Liver (tissue), 9 donors: Measurements from ENCODE around the gene CEPT1. TPM values are rescaled to one million over a fixed set of nuclear protein-coding genes. Genes with fewer than 3 reads are reported as not detected.

ENCODE experiments used
- DNase-seq: peaks from one replicate; pipeline ENCODE4 v3.0.0-alpha.2; 2017; ENCODE audit warnings: low spot score
- H3K27ac ChIP-seq, 2 donors: one replicate each; pipeline ENCODE4 v1.7.0; 2013; ENCODE audit warnings: inconsistent platforms in 2 of 2, low read length in 2 of 2, control low read depth in 1 of 2, low read depth in 1 of 2, mild to moderate bottlenecking in 1 of 2
- H3K27me3 ChIP-seq, 4 donors: one replicate each; pipeline versions ENCODE4 v1.6.1 to v1.7.0; 2013; ENCODE audit warnings: low read length in 3 of 4, inconsistent platforms in 1 of 4, mild to moderate bottlenecking in 1 of 4, moderate library complexity in 1 of 4; ENCODE audit not compliant: control insufficient read depth in 4 of 4, insufficient read depth in 4 of 4
- H3K36me3 ChIP-seq, 4 donors: one replicate each; pipeline versions ENCODE4 v1.6.1 to v1.7.0; 2013; ENCODE audit warnings: low read length in 3 of 4, mild to moderate bottlenecking in 3 of 4, low read depth in 1 of 4, moderate library complexity in 1 of 4; ENCODE audit not compliant: control insufficient read depth in 4 of 4, insufficient read depth in 3 of 4
- H3K4me1 ChIP-seq, 4 donors: one replicate each; pipeline versions ENCODE4 v1.6.1 to v1.7.0; 2013; ENCODE audit warnings: low read length in 3 of 4, mild to moderate bottlenecking in 3 of 4, moderate library complexity in 1 of 4; ENCODE audit not compliant: control insufficient read depth in 4 of 4, insufficient read depth in 4 of 4
- H3K4me3 ChIP-seq, 3 donors: one replicate each; pipeline versions ENCODE4 v1.6.1 to v1.7.0; 2013; ENCODE audit warnings: low read length in 3 of 3, control low read depth in 1 of 3, low read depth in 1 of 3, mild to moderate bottlenecking in 1 of 3
- H3K9ac ChIP-seq, 2 donors: one replicate each; pipeline ENCODE4 v1.7.0; 2013; ENCODE audit warnings: low read length in 2 of 2, mild to moderate bottlenecking in 2 of 2, moderate library complexity in 2 of 2, control low read depth in 1 of 2, low read depth in 1 of 2
- H3K9me3 ChIP-seq, 4 donors: one replicate each; pipeline versions ENCODE4 v1.6.1 to v1.7.0; 2013; ENCODE audit warnings: low read length in 3 of 4; ENCODE audit not compliant: control insufficient read depth in 4 of 4
- EGR1 ChIP-seq, 2 donors: IDR thresholded peaks; 2 replicates each; pipeline ENCODE4 v1.6.1; 2016 to 2018; ENCODE audit warnings: antibody characterized with exemption in 2 of 2, low read depth in 2 of 2
- FOXA2 ChIP-seq: IDR thresholded peaks from 2 replicates; pipeline ENCODE4 v1.6.1; 2016; ENCODE audit warnings: antibody characterized with exemption
- GABPA ChIP-seq, 2 donors: IDR thresholded peaks in 1 of 2; conservative IDR thresholded peaks in 1 of 2; 2 replicates each; pipeline ENCODE4 v1.6.1; 2016; ENCODE audit warnings: antibody characterized with exemption in 2 of 2, mild to moderate bottlenecking in 1 of 2, moderate library complexity in 1 of 2
- HNF4G ChIP-seq: IDR thresholded peaks from 2 replicates; pipeline ENCODE4 v1.6.1; 2016; ENCODE audit warnings: antibody characterized with exemption
- JUND ChIP-seq, 2 donors: IDR thresholded peaks; 2 replicates each; pipeline ENCODE4 v1.6.1; 2016; ENCODE audit warnings: antibody characterized with exemption in 2 of 2
- NR2F2 ChIP-seq: IDR thresholded peaks from 2 replicates; pipeline ENCODE4 v1.6.1; 2016; ENCODE audit warnings: antibody characterized with exemption
- RAD21 ChIP-seq, 2 donors: IDR thresholded peaks; 2 replicates each; pipeline ENCODE4 v1.6.1; 2016; ENCODE audit warnings: antibody characterized with exemption in 2 of 2, mild to moderate bottlenecking in 2 of 2
- REST ChIP-seq: IDR thresholded peaks from 2 replicates; pipeline ENCODE4 v1.6.1; 2016; ENCODE audit warnings: antibody characterized with exemption, mild to moderate bottlenecking
- RXRA ChIP-seq, 2 donors: IDR thresholded peaks; 2 replicates each; pipeline ENCODE4 v1.6.1; 2017 to 2018; ENCODE audit warnings: antibody characterized with exemption in 2 of 2, mild to moderate bottlenecking in 1 of 2
- SP1 ChIP-seq: IDR thresholded peaks from 2 replicates; pipeline ENCODE4 v1.6.1; 2018; ENCODE audit warnings: antibody characterized with exemption, mild to moderate bottlenecking
- TAF1 ChIP-seq: conservative IDR thresholded peaks from 2 replicates; pipeline ENCODE4 v1.6.1; 2016; ENCODE audit warnings: antibody characterized with exemption, mild to moderate bottlenecking
- YY1 ChIP-seq: IDR thresholded peaks from 2 replicates; pipeline ENCODE4 v1.6.1; 2016; ENCODE audit warnings: antibody characterized with exemption, mild to moderate bottlenecking
- WGBS: extraction: QIAGEN DNeasy Blood & Tissue Kit; methylation state at CpG from one replicate; pipeline ENCODE4 v1.1.7; 2013; 5-methylcytosine and 5-hydroxymethylcytosine counted together
- polyA plus RNA-seq, 2 donors: library from polyadenylated mRNA; stranded (reverse) in 1 of 2; unstranded in 1 of 2; fragments of 200-250 nt in 1 of 2; fragments of >200 nt in 1 of 2; fragmentation: Nextera tagmentation in 1 of 2; extraction: Ambion mirVana in 1 of 2; gene quantifications; one replicate each; pipeline versions ENCODE4 v1.2.1 to v1.2.3, GENCODE V29; 2013 to 2015
- total RNA-seq, 2 donors: library from RNA; depleted of rRNA; stranded (reverse); fragments of >200 nt; gene quantifications; one replicate each; pipeline ENCODE4 v1.2.3, GENCODE V29; 2014
- TF ChIP-seq, protein P1 (sequence below): IDR thresholded peaks from 2 replicates; pipeline ENCODE4 v1.6.1; 2016; ENCODE audit warnings: antibody characterized with exemption
- TF ChIP-seq, protein P2 (sequence below): IDR thresholded peaks from 2 replicates; pipeline ENCODE4 v1.6.1; 2016; ENCODE audit warnings: antibody characterized with exemption
- TF ChIP-seq, protein P3 (sequence below): fragments of 150-350 bp; IDR thresholded peaks from 2 replicates; pipeline ENCODE4 v1.5.1; 2017; ENCODE audit warnings: improper control_type of control experiment, low read depth, low read length; ENCODE audit not compliant: missing input control
- TF ChIP-seq, protein P4 (sequence below): IDR thresholded peaks from 2 replicates; pipeline ENCODE4 v1.6.1; 2016; ENCODE audit warnings: antibody characterized with exemption
- donor health status: healthy.
- donor health status: healthy.
- donor health status: healthy.
- donor health status: healthy.
- donor health status: healthy.

CEPT1 gene
- total and polyA plus RNA-seq, 4 donors = 10.0 to 37.3 (median 27.7) TPM

DNA sequence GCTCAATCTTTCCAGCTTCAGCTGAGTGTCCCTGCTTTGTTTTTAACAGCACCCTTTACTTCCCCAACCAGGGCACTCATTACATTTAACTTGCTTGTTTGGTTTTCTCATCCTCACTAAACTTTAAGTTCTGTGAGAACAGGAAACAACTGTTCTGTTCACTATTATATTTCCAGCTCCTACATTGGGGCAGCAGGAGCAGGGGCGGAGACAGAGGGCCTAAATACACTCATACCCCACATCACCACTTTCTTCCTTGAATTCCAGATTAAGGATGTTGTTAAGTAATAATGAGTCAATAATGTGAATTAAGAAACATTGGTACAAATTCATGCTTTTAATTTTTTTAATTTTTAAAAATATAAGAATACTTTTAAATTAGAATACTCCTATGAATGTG is 6.2 kb upstream of the CEPT1 start:
- Histone ChIP-seq H3K36me3 (peaks cover 0 to 5% (median 0%) of the 10 kb centered on the region in 4 donors), H3K4me3 (no peak overlapping the region), H3K27ac (no peak overlapping the region), H3K27me3 (no peaks in the 10 kb centered on the region), H3K9ac (no peak overlapping the region), H3K4me1 (peaks cover 1 to 3% (median 2%) of the 10 kb centered on the region in 4 donors), H3K9me3 (no peaks in the 10 kb centered on the region)
- TF ChIP-seq REST (no peak), HNF4G (no peak), FOXA2 (no peak), TAF1 (no peak), YY1 (no peak), NR2F2 (no peak), JUND (IDR thresholded peaks at IDR 0.05) (no peak), EGR1 (IDR thresholded peaks at IDR 0.05; ENCODE audit: low read depth in 2 of 2) (no peak), GABPA (IDR thresholded peaks at IDR 0.05 in 1 of 2, conservative IDR thresholded peaks at IDR 0.05 in 1 of 2) (no peak)
- TF ChIP-seq, protein P1, sequence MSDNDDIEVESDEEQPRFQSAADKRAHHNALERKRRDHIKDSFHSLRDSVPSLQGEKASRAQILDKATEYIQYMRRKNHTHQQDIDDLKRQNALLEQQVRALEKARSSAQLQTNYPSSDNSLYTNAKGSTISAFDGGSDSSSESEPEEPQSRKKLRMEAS = no peak
- TF ChIP-seq, protein P2, sequence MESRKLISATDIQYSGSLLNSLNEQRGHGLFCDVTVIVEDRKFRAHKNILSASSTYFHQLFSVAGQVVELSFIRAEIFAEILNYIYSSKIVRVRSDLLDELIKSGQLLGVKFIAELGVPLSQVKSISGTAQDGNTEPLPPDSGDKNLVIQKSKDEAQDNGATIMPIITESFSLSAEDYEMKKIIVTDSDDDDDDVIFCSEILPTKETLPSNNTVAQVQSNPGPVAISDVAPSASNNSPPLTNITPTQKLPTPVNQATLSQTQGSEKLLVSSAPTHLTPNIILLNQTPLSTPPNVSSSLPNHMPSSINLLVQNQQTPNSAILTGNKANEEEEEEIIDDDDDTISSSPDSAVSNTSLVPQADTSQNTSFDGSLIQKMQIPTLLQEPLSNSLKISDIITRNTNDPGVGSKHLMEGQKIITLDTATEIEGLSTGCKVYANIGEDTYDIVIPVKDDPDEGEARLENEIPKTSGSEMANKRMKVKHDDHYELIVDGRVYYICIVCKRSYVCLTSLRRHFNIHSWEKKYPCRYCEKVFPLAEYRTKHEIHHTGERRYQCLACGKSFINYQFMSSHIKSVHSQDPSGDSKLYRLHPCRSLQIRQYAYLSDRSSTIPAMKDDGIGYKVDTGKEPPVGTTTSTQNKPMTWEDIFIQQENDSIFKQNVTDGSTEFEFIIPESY = no peak
- TF ChIP-seq, protein P3, sequence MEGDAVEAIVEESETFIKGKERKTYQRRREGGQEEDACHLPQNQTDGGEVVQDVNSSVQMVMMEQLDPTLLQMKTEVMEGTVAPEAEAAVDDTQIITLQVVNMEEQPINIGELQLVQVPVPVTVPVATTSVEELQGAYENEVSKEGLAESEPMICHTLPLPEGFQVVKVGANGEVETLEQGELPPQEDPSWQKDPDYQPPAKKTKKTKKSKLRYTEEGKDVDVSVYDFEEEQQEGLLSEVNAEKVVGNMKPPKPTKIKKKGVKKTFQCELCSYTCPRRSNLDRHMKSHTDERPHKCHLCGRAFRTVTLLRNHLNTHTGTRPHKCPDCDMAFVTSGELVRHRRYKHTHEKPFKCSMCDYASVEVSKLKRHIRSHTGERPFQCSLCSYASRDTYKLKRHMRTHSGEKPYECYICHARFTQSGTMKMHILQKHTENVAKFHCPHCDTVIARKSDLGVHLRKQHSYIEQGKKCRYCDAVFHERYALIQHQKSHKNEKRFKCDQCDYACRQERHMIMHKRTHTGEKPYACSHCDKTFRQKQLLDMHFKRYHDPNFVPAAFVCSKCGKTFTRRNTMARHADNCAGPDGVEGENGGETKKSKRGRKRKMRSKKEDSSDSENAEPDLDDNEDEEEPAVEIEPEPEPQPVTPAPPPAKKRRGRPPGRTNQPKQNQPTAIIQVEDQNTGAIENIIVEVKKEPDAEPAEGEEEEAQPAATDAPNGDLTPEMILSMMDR = no peak
- TF ChIP-seq, protein P4, sequence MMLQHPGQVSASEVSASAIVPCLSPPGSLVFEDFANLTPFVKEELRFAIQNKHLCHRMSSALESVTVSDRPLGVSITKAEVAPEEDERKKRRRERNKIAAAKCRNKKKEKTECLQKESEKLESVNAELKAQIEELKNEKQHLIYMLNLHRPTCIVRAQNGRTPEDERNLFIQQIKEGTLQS = no peak
- DNase-seq = no peak
- WGBS = 93% methylated on average over 1 of the region's 1 CpG

DNA sequence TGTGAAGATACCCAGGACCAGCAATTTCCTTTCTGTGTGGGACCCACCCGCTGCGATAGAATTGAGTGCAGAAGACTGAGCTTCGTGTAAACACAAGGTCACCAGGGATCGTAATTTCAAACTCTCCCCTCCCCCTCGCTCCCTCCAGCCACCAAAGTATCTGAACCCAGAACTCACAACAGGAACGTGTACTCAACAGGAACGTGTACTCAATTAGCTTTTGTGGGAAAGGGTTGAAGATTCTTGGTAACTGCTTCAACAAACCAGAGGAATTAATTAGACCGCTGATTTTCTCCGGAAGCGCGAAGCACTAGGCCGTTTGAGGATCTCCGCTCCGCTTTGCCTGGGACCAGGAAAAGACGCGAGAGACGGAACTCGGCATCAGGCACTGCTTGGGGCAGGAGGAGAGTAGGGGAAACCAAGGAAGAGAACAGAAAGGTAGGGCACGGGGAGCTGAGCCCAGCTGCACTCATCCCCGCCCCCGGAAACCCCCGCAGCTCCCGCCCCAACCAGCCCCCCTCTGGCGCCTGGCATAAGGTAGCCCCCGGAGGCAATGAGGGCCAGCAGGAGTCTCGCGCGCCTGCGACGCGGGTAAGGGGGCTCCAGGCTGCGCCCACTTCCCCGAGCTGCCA is 583 bp upstream of the CEPT1 start:
- under 1% methylated on average over 33 of the region's 33 CpGs for WGBS
- Histone ChIP-seq H3K4me1 (peaks cover 3 to 46% (median 42%) of the 10 kb centered on the region in 4 donors), H3K9ac (peak overlapping the region; percentile 97), H3K36me3 (peaks cover 0 to 3% (median 0%) of the 10 kb centered on the region in 4 donors), H3K9me3 (no peaks in the 10 kb centered on the region), H3K27me3 (no peaks in the 10 kb centered on the region), H3K27ac (peak overlapping the region; percentile 98 to 99), H3K4me3 (peak overlapping the region; percentile 75 to 98 (median 86))
- DNase-seq = peak; percentile 63
- TF ChIP-seq FOXA2 (no peak), NR2F2 (peak; percentile 55), RAD21 (IDR thresholded peaks at IDR 0.05) (peak in 1 of 2 donors; percentile 17), SP1 (peak; percentile 20), RXRA (IDR thresholded peaks at IDR 0.05) (peak in 1 of 2 donors; percentile 34)
- TF ChIP-seq, protein P1 = no peak
